Stimulated activated CD8-positive, alpha-beta memory T cell treated with anti-CD3 and anti-CD28 coated beads, Interleukin-12 subunit alpha, Interleukin-12 subunit beta, amount 100 ng/mL, for 24 hours (primary cell): ENCODE results near the gene ACOT12.

Source experiments
- DNase-seq: peaks from one replicate; pipeline ENCODE4 v3.0.0-alpha.2; 2020; ENCODE audit errors: extremely low read depth

ACOT12 gene

DNA sequence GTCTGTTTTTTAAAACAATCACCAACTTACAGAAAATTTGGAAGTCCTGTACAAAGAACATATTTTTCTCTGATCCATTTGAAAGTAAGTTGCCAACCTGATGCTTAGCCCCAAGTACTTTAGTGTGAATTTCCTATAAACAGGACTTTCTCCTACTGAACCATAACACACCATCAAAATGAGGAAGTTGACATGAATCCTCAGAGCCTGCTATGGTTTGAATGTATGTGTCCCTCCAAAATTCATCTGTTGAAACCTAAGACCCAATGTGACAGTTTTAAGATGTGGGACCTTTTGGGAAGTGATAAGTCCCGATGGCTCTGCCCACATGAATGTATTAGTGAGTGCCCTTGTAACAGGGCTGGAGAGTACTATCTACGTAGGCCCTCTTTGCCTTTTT is 6.4 kb upstream of the ACOT12 start:
- no peak for DNase-seq

DNA sequence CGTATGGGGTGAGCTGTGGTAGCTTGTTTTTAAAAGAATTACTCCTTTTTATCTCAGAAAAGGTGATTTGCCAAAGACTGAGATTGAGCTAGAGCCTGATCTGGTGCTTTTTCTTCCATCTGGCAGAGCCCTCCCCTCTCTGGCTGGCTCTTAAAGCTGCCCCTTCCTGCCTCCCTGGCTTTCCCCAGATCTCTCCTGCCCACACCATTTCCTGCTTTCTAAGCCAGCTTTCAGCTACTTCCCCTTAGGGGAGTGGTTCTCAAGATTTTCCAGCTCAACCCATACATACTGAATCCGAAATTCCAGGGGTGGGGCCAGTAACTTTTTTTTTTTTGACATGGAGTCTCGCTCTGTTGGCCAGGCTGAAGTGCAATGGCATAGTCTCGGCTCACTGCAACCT is 4.8 kb upstream of the ACOT12 start:
- DNase-seq, result no peak

DNA sequence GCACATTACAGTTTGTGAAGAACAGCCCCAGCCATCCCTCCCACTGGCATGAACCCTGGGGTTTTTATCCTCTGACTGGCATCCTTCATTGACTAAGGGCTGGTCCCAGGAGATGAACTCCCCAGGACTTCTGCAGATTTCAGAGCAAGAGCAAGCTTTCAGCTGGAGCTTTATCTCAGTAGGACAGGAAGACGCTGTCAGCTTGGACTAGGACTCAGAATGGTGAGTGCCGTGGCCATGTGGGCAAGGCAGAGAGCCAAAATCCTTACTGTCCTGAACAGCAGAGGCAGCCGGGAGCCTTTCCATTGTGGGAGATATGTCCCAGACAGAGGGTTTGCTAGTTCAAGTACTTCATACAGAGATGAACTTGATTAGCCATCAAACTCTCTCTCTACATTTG is 3.2 kb upstream of the ACOT12 start:
- no peak for DNase-seq

DNA sequence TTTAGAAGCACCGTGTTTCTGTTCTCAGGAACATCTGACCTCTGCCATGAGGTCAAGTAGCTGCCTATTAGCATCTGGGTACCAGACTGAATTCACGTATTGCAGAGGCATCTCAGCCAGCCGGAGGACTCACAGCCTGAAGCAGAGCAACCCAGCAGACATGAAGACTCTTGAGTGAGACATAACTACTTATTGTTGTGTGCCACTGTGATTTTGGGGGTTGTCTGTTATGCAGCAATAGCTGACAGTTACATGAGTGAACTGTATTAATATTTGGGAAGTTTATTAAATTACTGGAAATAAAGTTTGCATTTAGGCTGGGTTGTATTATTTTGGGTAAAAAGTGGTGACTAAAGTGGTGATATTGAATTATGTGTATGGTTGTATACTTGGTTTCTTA is 1.3 kb upstream of the ACOT12 start:
- no peak for DNase-seq

DNA sequence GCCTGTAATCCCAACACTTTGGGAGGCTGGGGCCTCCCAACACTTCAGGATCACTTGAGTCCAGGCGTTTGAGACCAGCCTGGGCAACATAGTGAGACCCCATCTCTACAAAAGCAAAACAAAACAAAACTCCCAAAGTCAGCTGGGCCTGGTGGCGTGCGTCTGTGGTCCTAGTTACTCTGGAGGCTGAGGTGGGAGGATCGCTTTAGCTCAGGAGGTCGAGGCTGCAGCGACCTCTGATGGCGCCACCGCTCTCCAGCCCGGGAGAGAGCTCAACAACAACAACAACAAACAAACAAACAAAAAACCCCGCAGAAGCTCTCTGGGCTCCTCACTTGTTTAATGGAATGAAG is 528 bp downstream of the ACOT12 start:
- DNase-seq, result no peak

DNA sequence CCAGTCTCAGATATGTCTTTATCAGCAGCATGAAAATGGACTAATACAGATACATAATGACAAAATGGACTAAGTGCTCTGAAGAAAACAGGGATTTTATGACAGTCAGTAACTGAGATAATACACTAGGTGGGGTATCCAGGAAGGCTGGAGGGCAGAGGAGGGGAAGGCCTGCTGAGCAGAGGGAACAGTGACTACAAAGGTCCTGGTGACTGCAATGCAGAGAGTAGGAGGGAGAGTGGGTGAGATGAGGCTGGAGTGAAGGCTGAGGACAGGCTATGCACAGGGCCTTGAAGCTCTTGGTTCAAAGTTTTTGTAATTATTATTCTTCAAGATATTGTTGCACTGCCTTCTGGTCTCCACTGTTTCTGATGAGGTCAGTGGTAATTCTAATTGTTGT is 4.9 kb downstream of the ACOT12 start:
- DNase-seq, result no peak

DNA sequence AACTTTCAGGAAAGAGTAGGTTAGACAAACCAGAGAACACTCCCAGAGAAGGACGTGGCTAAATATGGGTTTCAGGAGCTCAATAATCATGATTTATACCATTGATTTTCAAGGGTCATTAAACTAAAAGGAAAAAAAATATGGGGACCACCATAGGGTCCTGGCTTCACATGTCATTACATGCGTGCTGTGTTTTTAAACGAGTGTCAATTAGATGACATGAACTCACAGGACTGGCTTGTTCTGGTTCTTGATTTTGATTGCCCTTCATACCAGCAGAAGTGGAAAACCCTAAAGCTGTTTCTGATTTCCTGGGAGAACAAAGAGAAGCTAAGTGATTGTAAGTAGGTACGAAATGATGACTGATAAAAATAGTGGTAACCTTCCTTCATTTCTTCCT is 5.8 kb downstream of the ACOT12 start:
- no peak for DNase-seq

DNA sequence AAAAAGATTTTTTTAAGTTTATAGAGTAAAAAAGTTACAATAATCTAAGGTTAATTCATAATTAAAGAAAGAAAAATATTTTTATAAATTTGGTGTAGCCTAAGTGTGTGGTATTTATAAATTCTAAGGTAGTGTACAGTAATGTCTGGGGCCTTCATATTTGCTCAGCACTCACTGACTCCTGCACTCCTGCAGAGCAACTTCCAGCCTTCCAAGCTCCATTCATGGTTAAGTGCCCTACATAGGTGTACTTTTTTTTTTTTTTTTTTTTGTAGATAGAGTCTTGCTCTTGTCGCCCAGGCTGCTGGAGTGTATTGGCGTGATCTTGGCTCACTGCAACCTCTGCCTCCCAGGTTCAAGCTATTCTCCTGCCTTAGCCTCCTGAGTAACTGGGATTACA is 10.1 kb downstream of the ACOT12 start:
- DNase-seq, result no peak

DNA sequence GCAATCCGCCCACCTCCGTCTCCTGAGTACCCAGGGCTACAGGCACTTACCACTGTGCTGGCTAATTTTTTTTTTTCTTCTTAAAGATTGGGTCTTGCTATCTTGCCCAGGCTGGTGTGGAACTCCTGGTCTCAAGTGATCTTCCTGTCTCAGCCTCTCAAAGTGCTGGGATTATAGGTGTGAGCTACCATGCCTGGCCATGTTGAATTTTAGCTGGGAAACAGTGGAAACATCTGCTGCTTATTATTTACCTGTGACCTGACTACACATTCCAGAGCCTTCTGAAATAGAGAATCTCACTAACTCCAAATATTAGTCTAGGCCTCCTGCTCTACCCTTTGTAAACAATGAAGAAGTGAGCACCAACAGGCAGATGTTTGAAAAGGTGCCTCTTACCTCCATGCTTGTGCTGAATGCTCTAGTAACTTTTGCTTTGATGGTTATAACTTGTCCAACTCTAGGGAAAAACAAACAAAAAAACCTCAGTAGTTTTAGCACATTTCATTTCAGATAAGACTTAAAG is 22.5 kb downstream of the ACOT12 start:
- DNase-seq, result no peak

DNA sequence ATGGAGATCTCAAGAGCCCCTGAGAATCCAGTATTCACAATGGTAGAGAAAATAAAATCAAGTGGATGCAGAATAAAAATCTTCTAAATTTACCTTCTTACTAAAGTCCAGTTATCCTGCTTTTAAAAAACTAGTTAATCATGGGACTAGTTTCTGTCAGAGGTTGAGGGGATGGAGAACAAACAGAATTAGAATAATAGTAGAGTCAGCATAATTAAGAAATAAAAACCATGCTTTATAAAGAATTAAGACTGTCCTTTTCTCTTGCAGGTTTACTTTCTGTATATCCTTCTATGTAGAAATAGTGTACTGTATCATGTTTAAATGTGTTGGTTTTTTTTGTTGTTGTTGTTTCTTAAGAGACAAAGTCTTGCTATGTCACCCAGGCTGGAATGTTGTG is 23.0 kb downstream of the ACOT12 start:
- DNase-seq, result no peak

DNA sequence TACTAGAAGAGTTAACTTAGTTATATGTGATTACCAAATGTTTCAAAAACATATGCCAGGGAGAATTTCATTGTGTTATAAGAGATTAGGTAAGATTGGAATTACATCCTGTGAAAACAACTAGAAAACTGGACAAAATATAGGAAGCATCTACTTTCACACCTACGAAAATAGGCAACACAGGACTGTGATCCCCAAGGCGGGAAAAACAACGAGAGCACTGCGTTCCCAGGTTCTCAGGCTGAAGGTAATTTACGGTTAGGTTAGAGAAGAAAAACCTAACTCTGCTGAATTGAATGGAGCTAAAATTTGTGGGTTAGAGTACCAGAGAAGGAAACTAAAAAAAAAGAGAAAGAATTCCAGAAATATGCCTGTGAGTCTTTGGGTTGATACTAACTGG is 28.4 kb downstream of the ACOT12 start:
- no peak for DNase-seq

DNA sequence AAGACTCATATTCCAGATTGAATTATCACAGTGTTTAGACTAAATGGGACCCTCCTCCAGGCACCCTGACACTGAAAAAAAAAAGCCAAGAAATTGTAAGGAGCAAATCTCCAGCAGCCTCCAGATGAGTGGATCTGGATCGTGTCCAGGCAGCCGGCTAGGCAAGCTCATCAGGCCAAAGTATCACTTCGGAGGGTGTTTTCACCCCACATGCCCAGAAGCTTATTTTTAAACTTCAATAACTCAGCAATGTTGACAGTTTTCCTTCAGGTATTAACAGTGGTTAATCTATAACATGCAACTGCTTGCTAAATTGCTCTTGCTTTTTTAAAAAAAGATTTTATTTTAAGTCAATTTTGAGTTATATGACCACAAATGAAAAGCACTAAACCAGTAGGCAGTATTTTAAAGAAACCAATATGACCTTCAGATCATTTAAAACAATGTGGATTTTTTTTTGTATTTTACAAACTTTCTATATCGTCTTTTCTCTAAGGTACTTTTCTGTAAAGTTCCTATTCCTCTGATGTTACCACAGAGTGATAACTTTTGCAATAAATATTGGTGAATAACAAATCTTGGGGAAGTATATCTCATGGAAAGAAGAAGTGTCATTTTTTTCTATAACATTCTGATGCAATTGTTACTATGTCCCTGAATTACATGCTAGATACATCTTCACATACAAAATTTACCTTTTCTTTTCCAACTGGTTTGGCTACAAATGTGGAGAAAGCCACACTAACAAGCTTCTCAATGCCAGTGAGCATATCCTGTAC is 30.7 kb downstream of the ACOT12 start:
- no peak for DNase-seq

DNA sequence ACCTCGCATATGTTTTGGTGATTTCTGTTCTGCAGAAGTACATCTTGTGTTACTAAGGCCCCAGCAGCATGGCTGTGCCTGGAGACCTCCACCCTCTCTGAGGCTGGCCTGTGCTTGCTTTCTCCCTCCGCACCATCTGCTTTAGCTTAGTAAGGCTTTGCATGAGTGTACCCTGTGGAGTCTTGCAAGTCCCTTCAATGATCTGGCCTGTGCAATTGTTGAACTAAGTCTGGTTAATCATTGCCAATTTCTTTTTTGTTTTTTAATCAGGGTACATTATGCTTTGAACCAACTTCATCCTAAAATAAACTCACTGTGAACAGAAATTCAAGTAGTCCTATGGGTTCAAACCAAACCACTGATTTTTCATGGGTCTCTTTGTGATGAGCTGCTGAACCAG is 32.3 kb downstream of the ACOT12 start:
- no peak for DNase-seq

DNA sequence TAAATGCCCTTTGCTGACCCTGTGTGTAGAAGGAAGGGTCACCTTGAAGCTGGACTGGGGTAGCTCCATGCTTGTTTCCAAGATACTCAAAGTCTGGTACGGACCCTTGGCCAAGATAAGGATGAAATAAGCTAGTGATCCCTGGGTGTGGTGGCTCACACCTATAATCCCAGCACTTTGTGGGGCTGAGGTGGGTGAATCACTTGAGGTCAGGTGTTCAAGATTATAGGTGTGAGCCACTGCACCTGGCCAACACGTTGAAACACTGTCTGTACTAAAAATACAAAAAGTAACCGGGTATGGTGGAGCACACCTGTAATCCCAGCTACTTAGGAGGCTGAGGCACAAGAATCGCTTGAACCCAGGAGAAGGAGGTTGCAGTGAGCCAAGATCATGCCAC is 33.3 kb downstream of the ACOT12 start:
- no peak for DNase-seq

DNA sequence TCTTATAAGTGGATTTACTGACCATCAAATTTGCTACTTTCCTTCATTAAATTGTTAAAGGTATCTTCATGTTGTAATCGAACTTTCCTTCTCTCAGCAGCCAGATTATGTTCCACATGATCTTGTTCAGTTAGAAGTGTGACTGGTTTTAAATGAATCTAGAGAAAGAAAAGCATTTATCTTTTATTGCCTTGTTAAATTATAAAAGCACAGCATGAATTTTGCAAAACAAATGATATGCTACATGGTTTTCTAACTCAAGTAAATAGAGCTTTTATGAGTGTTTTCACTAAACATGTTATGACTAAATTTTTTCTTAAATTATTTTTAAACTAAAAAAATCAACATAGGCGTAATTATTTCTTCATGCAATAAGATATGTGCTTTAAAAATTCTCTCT is 34.1 kb downstream of the ACOT12 start:
- DNase-seq, result no peak

DNA sequence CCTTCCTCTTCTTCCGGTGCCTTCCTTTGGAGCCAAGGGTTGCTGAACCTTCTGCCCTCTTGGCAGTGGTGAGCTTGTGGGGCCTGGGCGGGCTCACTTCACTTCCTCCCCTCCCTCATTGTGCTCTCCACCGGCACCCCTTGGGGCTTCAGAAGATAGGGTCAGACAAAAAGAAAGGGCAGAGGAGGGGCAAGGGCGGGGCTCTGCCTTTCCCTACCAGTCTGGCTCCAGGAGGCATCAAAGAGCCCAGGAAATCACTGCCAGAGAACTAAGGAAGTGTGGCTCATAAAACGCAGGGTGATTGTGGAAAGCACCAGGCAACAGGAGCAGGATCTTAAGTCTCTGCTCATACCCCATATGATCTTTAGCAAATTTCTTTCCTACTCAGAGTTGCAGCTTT is 34.8 kb downstream of the ACOT12 start:
- no peak for DNase-seq

DNA sequence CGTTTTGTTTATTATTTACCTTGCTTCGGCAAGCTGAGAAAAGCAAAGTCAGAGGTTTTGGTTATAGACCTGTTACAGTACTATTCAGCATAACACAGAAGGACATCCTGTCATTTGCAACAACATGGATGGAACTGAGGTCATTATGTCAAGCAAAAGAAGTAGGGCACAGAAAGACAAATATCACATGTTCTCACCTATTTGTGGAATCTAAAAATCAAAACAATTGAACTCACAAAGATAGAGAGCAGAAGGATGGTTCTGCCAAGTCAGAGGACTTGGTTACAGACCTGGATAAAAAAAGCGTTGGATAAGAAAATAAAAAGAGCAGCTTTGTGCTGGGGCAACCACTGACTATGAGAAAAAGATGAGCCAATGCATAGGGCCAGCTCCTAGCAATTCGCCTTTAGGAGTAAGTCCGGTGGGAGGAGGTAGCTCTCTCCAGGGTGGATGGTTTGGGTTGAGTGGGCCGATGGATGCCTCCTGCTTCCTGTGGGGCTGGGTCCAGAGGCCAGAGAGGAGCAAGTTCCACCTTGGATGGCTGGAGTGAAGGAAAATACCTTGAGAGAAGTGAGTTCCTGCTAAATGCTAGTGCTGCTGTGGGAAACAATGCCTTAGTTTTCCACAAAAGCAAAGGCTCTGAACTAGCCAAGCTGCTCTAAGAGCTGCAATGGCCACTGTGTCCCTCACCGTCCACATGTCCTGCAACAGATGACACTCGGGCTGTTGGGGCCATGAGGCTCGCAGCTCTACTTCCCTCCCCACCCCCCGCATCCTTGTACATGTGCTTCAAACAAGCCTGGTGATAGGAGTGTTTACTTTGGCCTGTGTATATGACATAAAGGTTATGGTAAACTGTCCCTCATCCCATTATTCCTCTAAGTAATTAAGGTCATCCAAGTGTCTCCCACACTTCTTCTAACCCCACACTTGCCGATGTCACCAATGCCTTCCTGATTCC is 38.4 kb downstream of the ACOT12 start:
- no peak for DNase-seq

DNA sequence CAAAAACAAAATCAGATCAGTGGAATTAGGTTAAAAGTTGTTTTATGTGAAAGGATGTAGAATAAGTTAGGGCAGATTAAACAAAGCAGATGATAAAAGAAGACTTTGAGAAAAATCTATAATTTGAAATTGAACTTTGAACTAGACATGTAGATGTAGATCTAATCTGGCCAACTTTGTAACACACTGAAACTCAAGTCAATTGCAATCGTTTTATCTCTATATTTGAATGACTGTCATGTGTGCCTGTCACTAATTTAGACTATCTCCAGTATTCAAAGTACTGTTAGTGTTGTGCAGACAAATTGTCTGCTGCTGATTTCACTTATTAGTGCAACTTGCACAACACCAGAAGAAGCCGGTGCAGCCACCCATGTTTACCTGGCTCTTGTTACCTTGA is 39.8 kb downstream of the ACOT12 start:
- DNase-seq, result no peak

DNA sequence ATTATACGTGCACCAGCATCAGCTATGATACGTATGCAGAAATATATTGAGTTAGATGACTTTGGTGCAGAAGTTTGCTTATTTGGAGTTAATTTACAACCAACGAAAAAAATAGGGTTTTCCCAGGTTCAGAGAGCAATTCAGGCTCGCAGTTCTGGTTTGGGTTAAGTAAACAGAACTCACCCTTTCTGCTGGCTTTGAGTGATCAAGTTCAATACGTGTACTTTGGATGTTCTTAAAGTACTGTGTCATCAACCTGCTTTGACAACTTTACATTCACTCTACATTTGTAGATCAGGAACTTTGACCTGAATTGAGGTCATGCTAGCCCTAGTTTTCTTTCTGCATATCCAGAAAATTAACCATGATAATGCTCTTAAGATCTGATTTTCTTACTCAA is 40.7 kb downstream of the ACOT12 start:
- no peak for DNase-seq

DNA sequence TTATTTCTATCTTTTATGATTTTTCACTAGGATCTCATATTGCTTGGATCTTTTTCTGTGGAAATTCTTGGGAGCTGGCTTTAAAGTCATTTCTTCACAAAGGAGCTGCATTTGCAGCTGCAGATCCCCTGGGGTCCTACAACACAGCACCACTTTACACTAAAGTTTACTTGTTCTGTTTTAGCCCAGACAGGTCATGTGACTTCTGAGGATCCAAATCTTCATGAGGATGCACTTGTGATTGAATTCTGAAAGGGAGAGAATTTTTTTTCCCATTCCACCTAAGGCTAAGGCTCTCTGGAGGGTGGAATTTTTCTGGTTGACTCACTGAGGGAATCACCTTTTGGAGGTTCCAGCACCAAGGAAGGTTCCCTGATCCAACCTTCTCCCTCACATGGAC is 43.4 kb downstream of the ACOT12 start:
- no peak for DNase-seq

DNA sequence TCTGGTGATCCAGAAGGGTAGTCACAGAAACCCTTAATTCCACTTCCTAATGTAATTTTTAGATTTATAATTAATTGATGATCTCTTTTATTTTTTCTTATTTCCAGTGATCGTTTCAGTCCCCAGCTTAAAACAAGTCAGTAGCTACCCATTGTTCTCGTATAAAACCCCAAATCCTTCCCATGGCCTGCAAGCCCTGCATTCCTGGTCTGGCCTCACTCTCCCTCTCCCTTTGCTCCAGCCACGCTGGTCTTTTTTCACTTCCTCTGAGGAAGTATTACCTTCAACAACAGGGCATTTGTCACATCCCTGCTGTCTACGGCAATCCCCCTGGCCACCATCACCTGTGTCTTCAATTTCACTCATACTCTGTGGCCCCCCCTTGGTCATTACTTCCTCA is 44.8 kb downstream of the ACOT12 start:
- DNase-seq, result no peak

DNA sequence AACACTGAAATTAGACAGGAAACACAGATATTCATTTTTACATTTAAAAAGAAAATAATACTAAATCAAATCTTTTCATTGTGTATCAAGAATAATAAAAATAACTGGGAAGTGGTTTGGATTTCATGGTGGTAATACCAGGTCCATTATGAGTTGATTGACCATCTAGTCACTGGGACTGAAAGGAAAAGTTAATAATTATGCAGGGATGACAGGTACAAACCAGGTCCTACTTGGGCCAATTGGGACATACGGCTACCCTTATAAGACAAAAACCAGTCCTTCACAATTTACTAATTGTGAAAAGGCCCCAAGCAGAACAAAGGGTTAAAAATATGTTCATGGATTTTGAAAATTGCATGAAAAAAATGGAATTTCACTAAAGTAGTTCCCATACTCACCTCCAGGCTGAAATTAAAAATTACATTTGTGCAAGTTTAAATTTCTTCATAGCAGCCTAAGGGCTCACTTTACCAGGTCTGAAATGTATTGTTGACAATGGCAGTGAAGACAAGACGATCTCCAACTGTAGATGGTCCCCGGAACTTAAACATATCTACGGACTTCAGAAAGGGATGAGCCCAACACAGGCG is 48.4 kb downstream of the ACOT12 start:
- DNase-seq, result no peak

DNA sequence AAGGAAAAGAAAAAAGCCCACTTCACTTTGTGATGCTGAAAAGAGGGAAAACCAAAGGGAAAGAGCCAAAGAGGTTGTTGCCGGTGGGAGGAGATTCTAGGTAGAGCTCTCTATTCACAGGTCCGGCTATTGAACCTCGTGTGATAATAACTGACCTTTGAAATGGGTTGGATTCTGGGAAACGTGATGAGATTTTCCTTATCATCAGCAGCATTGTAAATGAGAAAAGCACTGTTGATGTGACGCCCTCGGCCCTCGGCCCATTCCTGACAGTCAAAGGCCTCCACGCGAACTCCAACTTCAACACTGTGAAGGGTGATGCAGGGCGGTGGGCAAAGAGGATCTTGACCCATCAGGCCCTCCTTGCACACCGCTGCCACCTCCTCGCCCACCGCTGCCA is 49.2 kb downstream of the ACOT12 start:
- DNase-seq, result no peak
